Thoracic aorta (tissue), 2 donors: Measurements from ENCODE around the gene METTL13. TPM values are rescaled to one million over a fixed set of nuclear protein-coding genes. Genes with fewer than 3 reads are reported as not detected.

Experiments
- ATAC-seq: fragments of 150-250 bp; one replicate; pipeline ENCODE4 v1.8.0; 2017; ENCODE audit warnings: low read depth; ENCODE audit not compliant: insufficient number of reproducible peaks, low FRiP score
- DNase-seq: peaks from one replicate; pipeline ENCODE4 v3.0.0-alpha.2; 2020; ENCODE audit warnings: low spot score
- H3K27ac ChIP-seq, 2 donors: fragments of 200-600 bp; sonication (generic); 1 replicate in 1 of 2; 2 replicates in 1 of 2; pipeline ENCODE4 v1.5.1; 2016; ENCODE audit warnings: mild to moderate bottlenecking in 2 of 2, moderate library complexity in 2 of 2
- H3K27me3 ChIP-seq: fragments of 200-600 bp; sonication (generic); replicated peaks from 2 replicates; pipeline ENCODE4 v1.6.0; 2016; ENCODE audit warnings: mild to moderate bottlenecking; ENCODE audit not compliant: insufficient read depth
- H3K36me3 ChIP-seq: fragments of 200-600 bp; sonication (generic); one replicate; pipeline ENCODE4 v1.5.1; 2016
- H3K4me1 ChIP-seq, 2 donors: fragments of 200-600 bp; sonication (generic); 1 replicate in 1 of 2; 2 replicates in 1 of 2; pipeline versions ENCODE4 v1.5.1 to v1.6.0; 2016; ENCODE audit warnings: low read depth in 2 of 2, mild to moderate bottlenecking in 1 of 2; ENCODE audit not compliant: control insufficient read depth in 1 of 2
- H3K4me3 ChIP-seq: fragments of 200-600 bp; sonication (generic); 2 replicates; pipeline ENCODE4 v1.5.1; 2016; ENCODE audit warnings: mild to moderate bottlenecking
- H3K9me3 ChIP-seq: fragments of 200-600 bp; sonication (generic); 2 replicates; pipeline ENCODE4 v1.5.1; 2016
- CTCF ChIP-seq: fragments of 200-600 bp; sonication (generic); IDR thresholded peaks from one replicate; pipeline ENCODE4 v1.5.1; 2019; ENCODE audit warnings: antibody characterized with exemption
- total RNA-seq, 2 donors: library from RNA; depleted of rRNA; stranded (reverse); fragments of >200 nt; gene quantifications; one replicate each; pipeline versions ENCODE4 v1.1.0 to v1.2.3, GENCODE V29; 2016

Gene METTL13
- total RNA-seq, 2 donors from 2014 or later = 15.7 to 24.8 TPM

GRCh38 chr1:171828794-171829193 is 47.3 kb downstream of the METTL13 start:
- H3K4me3 ChIP-seq = no peak overlapping the region
- DNase-seq (no peak), ATAC-seq (no peak)
- no peaks in the 10 kb centered on the region for H3K4me1 ChIP-seq
- no peak for TF ChIP-seq CTCF
- H3K36me3 ChIP-seq = no peaks in the 10 kb centered on the region
- H3K27me3 ChIP-seq = no peaks in the 10 kb centered on the region
- no peak overlapping the region for H3K27ac ChIP-seq
- H3K9me3 ChIP-seq = peaks cover 3% of the 10 kb centered on the region

GRCh38 chr1:171833091-171833825 is 51.8 kb downstream of the METTL13 start:
- no peak for ATAC-seq
- no peak overlapping the region for H3K27ac ChIP-seq
- H3K4me3 ChIP-seq = no peak overlapping the region
- no peaks in the 10 kb centered on the region for H3K36me3 ChIP-seq
- no peaks in the 10 kb centered on the region for H3K9me3 ChIP-seq
- no peaks in the 10 kb centered on the region for H3K27me3 ChIP-seq
- TF ChIP-seq CTCF = no peak
- DNase-seq = no peak
- H3K4me1 ChIP-seq = no peaks in the 10 kb centered on the region

GRCh38 chr1:171834821-171835220 is 53.4 kb downstream of the METTL13 start:
- no peaks in the 10 kb centered on the region for H3K36me3 ChIP-seq
- H3K4me3 ChIP-seq = no peak overlapping the region
- no peaks in the 10 kb centered on the region for H3K9me3 ChIP-seq
- H3K27ac ChIP-seq = no peak overlapping the region
- ATAC-seq (no peak), DNase-seq (no peak)
- H3K4me1 ChIP-seq = no peaks in the 10 kb centered on the region
- H3K27me3 ChIP-seq = no peaks in the 10 kb centered on the region
- no peak for TF ChIP-seq CTCF

- Histone ChIP-seq H3K4me1 (peaks cover 0 to 5% of the 10 kb centered on the region in 2 donors), H3K27me3 (no peaks in the 10 kb centered on the region), H3K36me3 (no peaks in the 10 kb centered on the region), H3K9me3 (no peaks in the 10 kb centered on the region), H3K27ac (no peak overlapping the region), H3K4me3 (no peak overlapping the region)
- DNase-seq = no peak
- ATAC-seq = no peak
- no peak for TF ChIP-seq CTCF
Measured at GRCh38 chr1:171835891-171836290, 54.4 kb downstream of the METTL13 start.

- DNase-seq (peak; percentile 25), ATAC-seq (peak; percentile 93)
- H3K36me3 ChIP-seq = no peaks in the 10 kb centered on the region
- peak within 1 kb of the TSS; percentile 64 to 75 for H3K27ac ChIP-seq
- peak; percentile 5 for TF ChIP-seq CTCF
- peak within 1 kb of the TSS; percentile 81 for H3K4me3 ChIP-seq
- no peaks in the 10 kb centered on the region for H3K9me3 ChIP-seq
- no peaks in the 10 kb centered on the region for H3K27me3 ChIP-seq
- peaks cover 0 to 11% of the 10 kb centered on the region in 2 donors for H3K4me1 ChIP-seq
Measured at GRCh38 chr1:171841050-171841910, 59.8 kb downstream of the METTL13 start, which contains the start of gene DNM3. DNM3 (plus strand) TSS chr1:171841498; CDS start chr1:171841657, 159 bp downstream.
